SK-N-MC (cell line): ENCODE data around the gene NUBPL.

ENCODE experiments used
- EZH2 ChIP-seq: fragments of 200-600 bp; sonication (generic); IDR thresholded peaks from one replicate; pipeline ENCODE4 v1.6.1; 2017; ENCODE audit warnings: antibody characterized with exemption
- FOXP2 ChIP-seq: optimal IDR thresholded peaks from 2 replicates; pipeline ENCODE3; 2011; ENCODE audit warnings: mild to moderate bottlenecking, moderate library complexity; ENCODE audit not compliant: insufficient read depth; ENCODE audit errors: extremely low read length, control extremely low read depth
- POLR2AphosphoS5 ChIP-seq: IDR thresholded peaks from 2 replicates; pipeline ENCODE4 v1.6.1; 2012; ENCODE audit warnings: mild to moderate bottlenecking, low read depth, low read length, borderline replicate concordance

- TF ChIP-seq EZH2 (no peak), FOXP2 (no peak), POLR2AphosphoS5 (no peak)
Observed at GRCh38 chr14:31727797-31728196, 166.6 kb downstream of the NUBPL start.
